GM23338 (cell line): ENCODE data around the gene FAF1. TPM values are rescaled to one million over a fixed set of nuclear protein-coding genes. Genes with fewer than 3 reads are reported as not detected.

Experiments
- ATAC-seq: fragments of 200-7000 bp; cut with Tn5 transposase; 3 replicates; pipeline ENCODE4 v1.9.1; 2020
- DNase-seq: peaks from one replicate; pipeline ENCODE4 v3.0.0-alpha.2; 2015; ENCODE audit warnings: low spot score
- H2AFZ ChIP-seq: fragments of 200-600 bp; sonication (generic); 2 replicates; pipeline ENCODE4 v1.8.0; 2016; ENCODE audit warnings: antibody characterized with exemption, mild to moderate bottlenecking, moderate library complexity
- H3F3A ChIP-seq: fragments of 200-600 bp; sonication (generic); replicated peaks from 2 replicates; pipeline ENCODE4 v1.8.0; 2017; ENCODE audit warnings: antibody characterized with exemption, mixed run types, low read depth
- H3K27ac ChIP-seq: fragments of 200-600 bp; sonication (generic); 2 replicates; pipeline ENCODE4 v1.6.1; 2016; ENCODE audit warnings: low read depth
- H3K27me3 ChIP-seq: fragments of 200-600 bp; sonication (generic); 2 replicates; pipeline ENCODE4 v1.8.0; 2016; ENCODE audit warnings: mild to moderate bottlenecking, mixed run types, moderate library complexity; ENCODE audit not compliant: insufficient read depth
- H3K36me3 ChIP-seq: fragments of 200-600 bp; sonication (generic); 2 replicates; pipeline ENCODE4 v1.8.0; 2016; ENCODE audit warnings: mild to moderate bottlenecking; ENCODE audit not compliant: insufficient read depth
- H3K4me1 ChIP-seq: fragments of 200-600 bp; sonication (generic); 2 replicates; pipeline ENCODE4 v1.8.0; 2016; ENCODE audit warnings: mild to moderate bottlenecking, moderate library complexity; ENCODE audit not compliant: insufficient read depth
- H3K4me2 ChIP-seq: fragments of 200-600 bp; sonication (generic); 2 replicates; pipeline ENCODE4 v1.7.1; 2017; ENCODE audit warnings: mixed run types
- H3K4me3 ChIP-seq: fragments of 200-600 bp; sonication (generic); 2 replicates; pipeline ENCODE4 v1.6.1; 2016; ENCODE audit warnings: mixed run types
- H3K79me2 ChIP-seq: fragments of 200-600 bp; sonication (generic); replicated peaks from 2 replicates; pipeline ENCODE4 v1.8.0; 2017; ENCODE audit warnings: mild to moderate bottlenecking; ENCODE audit not compliant: insufficient read depth
- H3K9me2 ChIP-seq: fragments of 200-600 bp; sonication (generic); 2 replicates; pipeline ENCODE4 v1.8.0; 2017; ENCODE audit not compliant: insufficient read depth
- H4K20me1 ChIP-seq: fragments of 200-600 bp; sonication (generic); replicated peaks from 2 replicates; pipeline ENCODE4 v1.8.0; 2017; ENCODE audit warnings: mild to moderate bottlenecking; ENCODE audit not compliant: insufficient read depth
- H3K27ac Mint-ChIP-seq: 2 replicates; pipeline ENCODE4 v1.8.0; 2020; ENCODE audit warnings: inconsistent platforms, mild to moderate bottlenecking, moderate library complexity, mixed read lengths
- H3K27me3 Mint-ChIP-seq: 3 replicates; pipeline ENCODE4 v1.8.0; 2022; ENCODE audit warnings: low read depth, mild to moderate bottlenecking, moderate library complexity, mixed read lengths, inconsistent platforms; ENCODE audit not compliant: insufficient read depth, poor library complexity
- H3K36me3 Mint-ChIP-seq: 3 replicates; pipeline ENCODE4 v1.8.0; 2021; ENCODE audit warnings: low read depth, mild to moderate bottlenecking, inconsistent platforms, moderate library complexity, mixed read lengths
- H3K4me1 Mint-ChIP-seq: 3 replicates; pipeline ENCODE4 v1.8.0; 2020; ENCODE audit warnings: mild to moderate bottlenecking, inconsistent platforms, mixed read lengths
- H3K4me3 Mint-ChIP-seq: 3 replicates; pipeline ENCODE4 v1.8.0; 2021; ENCODE audit warnings: moderate library complexity, mild to moderate bottlenecking, inconsistent platforms, mixed read lengths
- H3K9me3 Mint-ChIP-seq: 3 replicates; pipeline ENCODE4 v1.8.0; 2020; ENCODE audit warnings: moderate library complexity, mild to moderate bottlenecking, inconsistent platforms, mixed read lengths
- CREB1 ChIP-seq: fragments of 250-450 bp; sonication (Bioruptor Pico); IDR thresholded peaks from 2 replicates; pipeline ENCODE4 v1.5.0; 2020; ENCODE audit warnings: low read depth, mild to moderate bottlenecking, moderate library complexity
- EZH2 ChIP-seq: fragments of 200-600 bp; sonication (generic); IDR thresholded peaks from one replicate; pipeline ENCODE4 v1.8.0; 2017; ENCODE audit warnings: antibody characterized with exemption, mild to moderate bottlenecking, low read depth; ENCODE audit not compliant: unreplicated experiment
- EZH2phosphoT487 ChIP-seq: fragments of 200-600 bp; sonication (generic); IDR thresholded peaks from one replicate; pipeline ENCODE4 v1.8.1; 2018; ENCODE audit warnings: antibody characterized with exemption; ENCODE audit not compliant: unreplicated experiment
- JUNB ChIP-seq: IDR thresholded peaks from one replicate; pipeline ENCODE4 v1.6.1; 2016; ENCODE audit warnings: antibody characterized with exemption; ENCODE audit not compliant: unreplicated experiment
- POLR2AphosphoS5 ChIP-seq: IDR thresholded peaks from 2 replicates; pipeline ENCODE4 v1.6.1; 2016; ENCODE audit warnings: antibody characterized with exemption, low read depth
- polyA plus RNA-seq: library from polyadenylated mRNA; unstranded; fragments of >200 nt; fragmentation: Nextera tagmentation; extraction: Ambion mirVana; gene quantifications from 2 replicates; pipeline ENCODE4 v1.2.1, GENCODE V29; 2016
- total RNA-seq: library from RNA; depleted of rRNA; stranded (reverse); fragments of >200 nt; shearing (Covaris generic); gene quantifications from 2 replicates; pipeline ENCODE4 v1.2.3, GENCODE V29; 2014
- TF ChIP-seq, protein P1 (sequence below): fragments of 250-450 bp; sonication (Bioruptor Pico); IDR thresholded peaks from 2 replicates; pipeline ENCODE4 v1.5.0; 2020; ENCODE audit warnings: mild to moderate bottlenecking, moderate library complexity

The FAF1 gene
- total and polyA plus RNA-seq, 2 experiments from 2014 or later: 24.1 to 53.2 TPM

DNA sequence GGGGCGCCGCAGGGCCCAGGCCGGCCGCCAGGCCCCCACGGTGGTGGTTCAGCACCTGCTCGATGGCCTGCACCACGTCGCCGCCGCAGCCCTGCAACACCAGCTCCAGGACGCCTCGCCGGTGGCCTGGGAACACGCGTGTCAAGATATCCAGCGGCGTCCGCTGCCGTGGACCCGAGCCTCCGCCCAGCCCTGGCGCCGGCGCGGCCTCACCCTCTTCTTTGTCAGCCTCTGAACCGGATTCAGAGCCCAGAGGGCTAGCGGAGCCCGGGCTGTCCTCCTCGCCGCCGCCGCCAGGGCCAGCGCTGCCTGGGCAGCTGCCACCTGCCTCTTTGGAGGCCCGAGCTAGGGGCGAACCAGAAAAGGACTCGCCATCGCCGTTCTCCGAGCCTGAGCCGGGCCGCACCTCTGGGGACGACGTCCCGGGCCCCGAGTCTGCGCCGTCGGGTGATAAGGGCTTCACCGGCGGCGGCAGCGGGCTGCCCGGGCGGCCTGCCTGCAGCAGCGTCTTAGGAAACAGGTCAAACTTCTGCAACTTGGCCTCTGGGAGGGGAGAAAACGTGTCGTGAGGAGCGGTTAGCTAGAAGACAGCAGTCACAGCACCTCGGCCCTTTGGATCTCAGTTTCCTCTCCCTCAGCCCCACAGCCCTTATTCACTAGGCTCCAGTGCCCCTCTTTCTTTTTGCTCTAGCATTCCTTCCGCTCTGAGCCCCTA lies 540.7 kb downstream of the FAF1 start (continued):
- TF ChIP-seq, protein P1, sequence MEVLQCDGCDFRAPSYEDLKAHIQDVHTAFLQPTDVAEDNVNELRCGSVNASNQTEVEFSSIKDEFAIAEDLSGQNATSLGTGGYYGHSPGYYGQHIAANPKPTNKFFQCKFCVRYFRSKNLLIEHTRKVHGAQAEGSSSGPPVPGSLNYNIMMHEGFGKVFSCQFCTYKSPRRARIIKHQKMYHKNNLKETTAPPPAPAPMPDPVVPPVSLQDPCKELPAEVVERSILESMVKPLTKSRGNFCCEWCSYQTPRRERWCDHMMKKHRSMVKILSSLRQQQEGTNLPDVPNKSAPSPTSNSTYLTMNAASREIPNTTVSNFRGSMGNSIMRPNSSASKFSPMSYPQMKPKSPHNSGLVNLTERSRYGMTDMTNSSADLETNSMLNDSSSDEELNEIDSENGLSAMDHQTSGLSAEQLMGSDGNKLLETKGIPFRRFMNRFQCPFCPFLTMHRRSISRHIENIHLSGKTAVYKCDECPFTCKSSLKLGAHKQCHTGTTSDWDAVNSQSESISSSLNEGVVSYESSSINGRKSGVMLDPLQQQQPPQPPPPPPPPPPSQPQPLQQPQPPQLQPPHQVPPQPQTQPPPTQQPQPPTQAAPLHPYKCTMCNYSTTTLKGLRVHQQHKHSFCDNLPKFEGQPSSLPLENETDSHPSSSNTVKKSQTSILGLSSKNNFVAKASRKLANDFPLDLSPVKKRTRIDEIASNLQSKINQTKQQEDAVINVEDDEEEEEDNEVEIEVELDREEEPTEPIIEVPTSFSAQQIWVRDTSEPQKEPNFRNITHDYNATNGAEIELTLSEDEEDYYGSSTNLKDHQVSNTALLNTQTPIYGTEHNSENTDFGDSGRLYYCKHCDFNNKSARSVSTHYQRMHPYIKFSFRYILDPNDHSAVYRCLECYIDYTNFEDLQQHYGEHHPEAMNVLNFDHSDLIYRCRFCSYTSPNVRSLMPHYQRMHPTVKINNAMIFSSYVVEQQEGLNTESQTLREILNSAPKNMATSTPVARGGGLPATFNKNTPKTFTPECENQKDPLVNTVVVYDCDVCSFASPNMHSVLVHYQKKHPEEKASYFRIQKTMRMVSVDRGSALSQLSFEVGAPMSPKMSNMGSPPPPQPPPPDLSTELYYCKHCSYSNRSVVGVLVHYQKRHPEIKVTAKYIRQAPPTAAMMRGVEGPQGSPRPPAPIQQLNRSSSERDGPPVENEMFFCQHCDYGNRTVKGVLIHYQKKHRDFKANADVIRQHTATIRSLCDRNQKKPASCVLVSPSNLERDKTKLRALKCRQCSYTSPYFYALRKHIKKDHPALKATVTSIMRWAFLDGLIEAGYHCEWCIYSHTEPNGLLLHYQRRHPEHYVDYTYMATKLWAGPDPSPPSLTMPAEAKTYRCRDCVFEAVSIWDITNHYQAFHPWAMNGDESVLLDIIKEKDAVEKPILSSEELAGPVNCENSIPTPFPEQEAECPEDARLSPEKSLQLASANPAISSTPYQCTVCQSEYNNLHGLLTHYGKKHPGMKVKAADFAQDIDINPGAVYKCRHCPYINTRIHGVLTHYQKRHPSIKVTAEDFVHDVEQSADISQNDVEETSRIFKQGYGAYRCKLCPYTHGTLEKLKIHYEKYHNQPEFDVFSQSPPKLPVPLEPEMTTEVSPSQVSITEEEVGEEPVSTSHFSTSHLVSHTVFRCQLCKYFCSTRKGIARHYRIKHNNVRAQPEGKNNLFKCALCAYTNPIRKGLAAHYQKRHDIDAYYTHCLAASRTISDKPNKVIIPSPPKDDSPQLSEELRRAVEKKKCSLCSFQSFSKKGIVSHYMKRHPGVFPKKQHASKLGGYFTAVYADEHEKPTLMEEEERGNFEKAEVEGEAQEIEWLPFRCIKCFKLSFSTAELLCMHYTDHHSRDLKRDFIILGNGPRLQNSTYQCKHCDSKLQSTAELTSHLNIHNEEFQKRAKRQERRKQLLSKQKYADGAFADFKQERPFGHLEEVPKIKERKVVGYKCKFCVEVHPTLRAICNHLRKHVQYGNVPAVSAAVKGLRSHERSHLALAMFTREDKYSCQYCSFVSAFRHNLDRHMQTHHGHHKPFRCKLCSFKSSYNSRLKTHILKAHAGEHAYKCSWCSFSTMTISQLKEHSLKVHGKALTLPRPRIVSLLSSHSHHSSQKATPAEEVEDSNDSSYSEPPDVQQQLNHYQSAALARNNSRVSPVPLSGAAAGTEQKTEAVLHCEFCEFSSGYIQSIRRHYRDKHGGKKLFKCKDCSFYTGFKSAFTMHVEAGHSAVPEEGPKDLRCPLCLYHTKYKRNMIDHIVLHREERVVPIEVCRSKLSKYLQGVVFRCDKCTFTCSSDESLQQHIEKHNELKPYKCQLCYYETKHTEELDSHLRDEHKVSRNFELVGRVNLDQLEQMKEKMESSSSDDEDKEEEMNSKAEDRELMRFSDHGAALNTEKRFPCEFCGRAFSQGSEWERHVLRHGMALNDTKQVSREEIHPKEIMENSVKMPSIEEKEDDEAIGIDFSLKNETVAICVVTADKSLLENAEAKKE (CRISPR knock-in tag): no peak
- TF ChIP-seq EZH2phosphoT487: peak; percentile 98
- no peak for TF ChIP-seq JUNB
- TF ChIP-seq CREB1 (CRISPR knock-in tag): no peak

DNA sequence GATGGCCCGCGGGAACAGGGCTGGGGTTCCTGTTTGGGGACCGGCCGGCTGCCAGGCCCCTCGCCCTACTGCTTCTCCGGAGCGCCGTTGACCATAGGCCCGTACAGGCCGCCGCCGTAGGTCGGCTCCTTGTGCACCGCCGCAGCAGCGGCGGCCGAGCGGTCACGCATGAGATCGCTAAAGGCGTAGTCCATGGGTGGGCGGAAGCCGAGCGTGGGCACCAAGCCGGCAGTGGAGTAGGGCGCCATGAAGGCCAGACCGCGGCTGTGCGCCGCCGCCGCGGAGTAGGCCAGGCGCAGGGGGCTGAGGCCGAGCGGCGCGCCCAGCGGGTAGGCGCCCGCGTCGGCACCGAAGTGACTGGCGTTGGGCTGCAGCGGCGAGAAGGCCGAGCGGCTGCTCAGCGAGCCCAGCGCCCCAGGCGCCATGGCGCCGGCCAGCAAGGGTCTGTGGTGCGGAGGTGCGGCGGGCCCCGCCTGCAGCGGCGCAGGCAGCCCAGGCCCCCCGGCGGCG lies 541.4 kb downstream of the FAF1 start:
- peak overlapping the region; percentile 52 for H3K4me3 ChIP-seq
- ATAC-seq: peak; percentile 4

More for the DNA sequence above, 541.4 kb downstream of the FAF1 start:
- Histone ChIP-seq H3K4me1 (peaks cover 22% of the 10 kb centered on the region), H3K4me2 (peak overlapping the region; percentile 83), H3K27me3 (peaks cover 100% of the 10 kb centered on the region), H3K79me2 (no peaks in the 10 kb centered on the region), H3K9me2 (no peaks in the 10 kb centered on the region), H2AFZ (peak overlapping the region; percentile 74; the same call in 1 of the 2 replicates), H3F3A (0 out of 2 replicates have a peak, but pooled peaks cover 9% of the 10 kb centered on the region), H3K36me3 (no peaks in the 10 kb centered on the region), H4K20me1 (peaks cover 21% of the 10 kb centered on the region), H3K27ac (no peak overlapping the region)
- Mint-ChIP-seq H3K27me3 (peaks cover 96% of the 10 kb centered on the region), H3K9me3 (peaks cover 9% of the 10 kb centered on the region), H3K36me3 (peaks cover 4% of the 10 kb centered on the region; the same call in 1 of the 3 replicates), H3K27ac (no peak overlapping the region), H3K4me3 (peak overlapping the region; percentile 57), H3K4me1 (peaks cover 47% of the 10 kb centered on the region)
- TF ChIP-seq POLR2AphosphoS5 (no peak), EZH2phosphoT487 (peak; percentile 100), EZH2 (peak; percentile 96)
- peak; percentile 67 for DNase-seq
